GM12872 (cell line): ENCODE results near the gene LUZP2.

ENCODE experiments used
- TF ChIP-seq, protein P1 (sequence below): IDR thresholded peaks from 3 replicates; pipeline ENCODE4 v1.5.1; 2011; ENCODE audit warnings: low read depth, mild to moderate bottlenecking, low read length, moderate library complexity; ENCODE audit not compliant: insufficient read depth

The LUZP2 gene

GRCh38 chr11:24708616-24709015, 211.8 kb downstream of the LUZP2 start:
- TF ChIP-seq, protein P1, sequence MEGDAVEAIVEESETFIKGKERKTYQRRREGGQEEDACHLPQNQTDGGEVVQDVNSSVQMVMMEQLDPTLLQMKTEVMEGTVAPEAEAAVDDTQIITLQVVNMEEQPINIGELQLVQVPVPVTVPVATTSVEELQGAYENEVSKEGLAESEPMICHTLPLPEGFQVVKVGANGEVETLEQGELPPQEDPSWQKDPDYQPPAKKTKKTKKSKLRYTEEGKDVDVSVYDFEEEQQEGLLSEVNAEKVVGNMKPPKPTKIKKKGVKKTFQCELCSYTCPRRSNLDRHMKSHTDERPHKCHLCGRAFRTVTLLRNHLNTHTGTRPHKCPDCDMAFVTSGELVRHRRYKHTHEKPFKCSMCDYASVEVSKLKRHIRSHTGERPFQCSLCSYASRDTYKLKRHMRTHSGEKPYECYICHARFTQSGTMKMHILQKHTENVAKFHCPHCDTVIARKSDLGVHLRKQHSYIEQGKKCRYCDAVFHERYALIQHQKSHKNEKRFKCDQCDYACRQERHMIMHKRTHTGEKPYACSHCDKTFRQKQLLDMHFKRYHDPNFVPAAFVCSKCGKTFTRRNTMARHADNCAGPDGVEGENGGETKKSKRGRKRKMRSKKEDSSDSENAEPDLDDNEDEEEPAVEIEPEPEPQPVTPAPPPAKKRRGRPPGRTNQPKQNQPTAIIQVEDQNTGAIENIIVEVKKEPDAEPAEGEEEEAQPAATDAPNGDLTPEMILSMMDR: no peak

- TF ChIP-seq, protein P1: no peak
These were observed 213.2 kb downstream of the LUZP2 start for GRCh38 chr11:24709928-24710565.

- TF ChIP-seq, protein P1: no peak
These were observed 217.7 kb downstream of the LUZP2 start for GRCh38 chr11:24714601-24715000.

- TF ChIP-seq, protein P1: no peak
These were observed 219.6 kb downstream of the LUZP2 start for GRCh38 chr11:24716403-24716802.

DNA sequence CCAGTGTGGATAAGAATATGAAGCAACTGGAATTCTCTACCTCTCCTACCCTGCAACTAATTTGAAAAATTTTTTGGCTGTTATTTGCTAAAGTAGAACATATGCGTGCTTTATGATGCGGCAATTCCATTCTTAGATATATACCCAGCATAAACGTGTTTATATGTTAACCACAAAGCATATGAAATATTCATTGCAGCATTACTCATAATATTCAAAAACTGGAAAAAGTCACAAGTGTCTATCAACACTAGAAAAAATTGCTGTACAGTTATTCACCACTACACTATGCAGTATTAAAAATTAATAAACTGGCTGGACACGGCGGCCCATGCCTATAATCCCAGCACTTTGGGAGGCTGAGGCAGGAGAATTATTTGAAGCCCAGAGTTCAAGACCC, 226.4 kb downstream of the LUZP2 start:
- TF ChIP-seq, protein P1: no peak

DNA sequence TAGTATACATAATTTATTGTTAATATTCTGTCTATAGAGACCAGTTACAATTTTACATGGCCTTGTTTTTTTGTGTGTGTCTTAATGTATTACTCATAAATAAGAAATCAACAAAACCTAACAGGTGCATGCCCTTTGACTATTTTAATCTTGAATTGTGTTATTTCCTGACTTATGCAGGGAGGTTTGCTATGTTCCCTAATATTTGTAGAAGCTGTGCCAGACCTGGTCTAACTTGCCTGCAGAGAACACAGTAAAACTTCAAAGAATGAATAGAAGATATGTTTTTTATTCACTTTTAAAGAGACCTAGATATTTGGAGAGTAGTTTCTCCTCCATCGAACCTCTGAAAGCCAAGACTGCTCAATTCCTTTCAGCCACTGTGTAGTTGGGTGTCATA, 234.7 kb downstream of the LUZP2 start:
- TF ChIP-seq, protein P1: no peak

- TF ChIP-seq, protein P1: no peak
These were observed 237.9 kb downstream of the LUZP2 start for GRCh38 chr11:24734742-24735237.

DNA sequence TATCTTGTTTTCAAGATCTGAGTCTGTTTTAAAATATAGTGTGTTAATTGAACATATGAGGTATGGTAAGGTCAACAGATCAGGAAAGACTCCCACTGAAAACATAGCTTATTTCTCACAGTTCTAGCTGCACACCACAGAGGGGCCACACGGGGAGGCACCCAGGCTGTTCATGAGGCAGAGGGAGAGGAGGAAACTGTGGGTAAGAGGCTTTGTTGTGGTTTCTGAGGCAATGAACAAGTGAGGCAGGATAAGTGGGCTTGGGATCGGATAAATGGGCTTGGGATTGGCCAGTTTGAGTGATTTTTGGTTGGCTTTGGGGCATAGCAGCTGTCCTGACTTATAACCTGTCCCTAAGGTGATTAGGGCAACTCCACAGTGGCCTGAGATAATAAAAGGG, 242.1 kb downstream of the LUZP2 start:
- TF ChIP-seq, protein P1: no peak
